SU-DHL-6 (cell line): ENCODE data around the gene HTR1D.

Source experiments
- H2AFZ ChIP-seq: fragments of 200-600 bp; sonication (generic); 2 replicates; pipeline ENCODE4 v1.6.1; 2014; ENCODE audit warnings: low read depth, mild to moderate bottlenecking, moderate library complexity, mixed read lengths, antibody characterized with exemption, low read length; ENCODE audit not compliant: severe bottlenecking
- H3F3A ChIP-seq: fragments of 200-600 bp; shearing (Covaris generic); 2 replicates; pipeline ENCODE4 v1.6.0; 2016; ENCODE audit warnings: antibody characterized with exemption, mild to moderate bottlenecking; ENCODE audit not compliant: insufficient read depth
- H3K27ac ChIP-seq: fragments of 200-600 bp; sonication (generic); 2 replicates; pipeline ENCODE4 v1.5.1; 2016; ENCODE audit warnings: low read depth, mild to moderate bottlenecking, low read length, moderate library complexity, mixed read lengths
- H3K27me3 ChIP-seq: fragments of 200-600 bp; sonication (generic), shearing (Covaris generic); 2 replicates; pipeline ENCODE4 v1.6.0; 2014; ENCODE audit warnings: mild to moderate bottlenecking, low read length
- H3K36me3 ChIP-seq: fragments of 200-600 bp; sonication (generic); 2 replicates; pipeline ENCODE4 v1.6.1; 2014; ENCODE audit warnings: mild to moderate bottlenecking, low read length, mixed read lengths
- H3K4me2 ChIP-seq: fragments of 300-600, 200-600 bp; shearing (Covaris generic), sonication (generic); 2 replicates; pipeline ENCODE4 v1.6.0; 2014; ENCODE audit warnings: low read length, low read depth, mild to moderate bottlenecking; ENCODE audit not compliant: poor library complexity, severe bottlenecking
- H3K4me3 ChIP-seq: fragments of 200-600 bp; sonication (generic); 2 replicates; pipeline ENCODE4 v1.5.1; 2014; ENCODE audit warnings: antibody characterized with exemption, low read length, mild to moderate bottlenecking, mixed read lengths; ENCODE audit not compliant: insufficient read depth, poor library complexity, severe bottlenecking
- H3K79me2 ChIP-seq: fragments of 200-600 bp; sonication (generic); 2 replicates; pipeline ENCODE4 v1.6.1; 2014; ENCODE audit warnings: mild to moderate bottlenecking, low read length, moderate library complexity; ENCODE audit not compliant: insufficient read depth
- H3K9ac ChIP-seq: fragments of 200-600 bp; sonication (generic); 2 replicates; pipeline ENCODE4 v1.7.0; 2014; ENCODE audit warnings: mild to moderate bottlenecking, low read length
- H3K9me2 ChIP-seq: fragments of 200-600 bp; sonication (generic); replicated peaks from 2 replicates; pipeline ENCODE4 v1.6.1; 2014; ENCODE audit warnings: low read length; ENCODE audit not compliant: insufficient read depth
- H3K9me3 ChIP-seq: fragments of 200-600 bp; sonication (generic); 2 replicates; pipeline ENCODE4 v1.6.1; 2014; ENCODE audit warnings: low read length, mixed read lengths; ENCODE audit not compliant: insufficient read depth
- H4K20me1 ChIP-seq: fragments of 200-600 bp; sonication (generic); 2 replicates; pipeline ENCODE4 v1.6.1; 2014; ENCODE audit warnings: low read depth, mild to moderate bottlenecking, antibody characterized with exemption, low read length, moderate library complexity, mixed read lengths
- CTCF ChIP-seq: fragments of 200-600 bp; sonication (generic); IDR thresholded peaks from one replicate; pipeline ENCODE4 v1.5.1; 2017; ENCODE audit warnings: antibody characterized with exemption, mild to moderate bottlenecking, low read length, moderate library complexity; ENCODE audit not compliant: insufficient read depth, poor library complexity, severe bottlenecking
- EZH2phosphoT487 ChIP-seq: fragments of 200-600 bp; sonication (generic), shearing (Covaris generic); conservative IDR thresholded peaks from 2 replicates; pipeline ENCODE4 v1.6.1; 2018; ENCODE audit warnings: mild to moderate bottlenecking, antibody characterized with exemption, low read length, moderate library complexity, mixed read lengths

Gene HTR1D

GRCh38 chr1:23239638-23240295 is 22.5 kb upstream of the HTR1D start:
- Histone ChIP-seq H3K9me2 (no peaks in the 10 kb centered on the region), H3F3A (no peaks in the 10 kb centered on the region), H3K27ac (no peak overlapping the region)

GRCh38 chr1:23238565-23238964 is 21.3 kb upstream of the HTR1D start:
- no peak overlapping the region for H3K4me3 ChIP-seq
- no peaks in the 10 kb centered on the region for H3K9me3 ChIP-seq
- no peaks in the 10 kb centered on the region for H3K9me2 ChIP-seq
- H3F3A ChIP-seq: no peaks in the 10 kb centered on the region
- no peaks in the 10 kb centered on the region for H3K36me3 ChIP-seq
- H3K79me2 ChIP-seq: no peaks in the 10 kb centered on the region
- TF ChIP-seq EZH2phosphoT487: no peak
- TF ChIP-seq CTCF: no peak
- no peak overlapping the region for H3K27ac ChIP-seq
- H2AFZ ChIP-seq: no peak overlapping the region
- H3K4me2 ChIP-seq: no peak overlapping the region
- no peaks in the 10 kb centered on the region for H3K27me3 ChIP-seq
- no peak overlapping the region for H3K9ac ChIP-seq
- H4K20me1 ChIP-seq: no peaks in the 10 kb centered on the region

More at GRCh38 chr1:23239638-23240295, 22.5 kb upstream of the HTR1D start:
- no peak overlapping the region for H3K4me2 ChIP-seq
- no peak overlapping the region for H2AFZ ChIP-seq
- H3K9ac ChIP-seq: no peak overlapping the region
- no peaks in the 10 kb centered on the region for H3K9me3 ChIP-seq
- no peaks in the 10 kb centered on the region for H3K79me2 ChIP-seq
- no peak for TF ChIP-seq EZH2phosphoT487
- no peak for TF ChIP-seq CTCF
- no peak overlapping the region for H3K4me3 ChIP-seq
- no peaks in the 10 kb centered on the region for H4K20me1 ChIP-seq
- H3K27me3 ChIP-seq: no peaks in the 10 kb centered on the region
- H3K36me3 ChIP-seq: no peaks in the 10 kb centered on the region

GRCh38 chr1:23237508-23237907 is 20.2 kb upstream of the HTR1D start:
- Histone ChIP-seq H3K9me2 (no peaks in the 10 kb centered on the region), H3K4me3 (no peak overlapping the region), H3K27ac (no peak overlapping the region), H2AFZ (no peak overlapping the region), H3K27me3 (no peaks in the 10 kb centered on the region), H3K9ac (no peak overlapping the region), H3K36me3 (no peaks in the 10 kb centered on the region), H3F3A (no peaks in the 10 kb centered on the region), H3K79me2 (no peaks in the 10 kb centered on the region), H4K20me1 (no peaks in the 10 kb centered on the region), H3K4me2 (no peak overlapping the region), H3K9me3 (no peaks in the 10 kb centered on the region)
- TF ChIP-seq CTCF: no peak
- no peak for TF ChIP-seq EZH2phosphoT487
